GM18909 (cell line): Measurements from ENCODE around the gene ELFN1.

Experiments used
- ATAC-seq: cut with Tn5 transposase; IDR thresholded peaks from one replicate; pipeline ENCODE4 v1.9.1; 2021; ENCODE audit warnings: mild to moderate bottlenecking; ENCODE audit not compliant: unreplicated experiment, poor library complexity

Gene ELFN1

GRCh38 chr7:1669954-1670893, at the start of gene ELFN1:
Gene ELFN1 (plus strand): TSS chr7:1670277. CDS start chr7:1744597, 74,320 bp downstream.
- no peak for ATAC-seq

GRCh38 chr7:1620835-1621234, 49.2 kb upstream of the ELFN1 start:
- ATAC-seq, result no peak

- ATAC-seq, result no peak
Observed at GRCh38 chr7:1621718-1622117, 48.4 kb upstream of the ELFN1 start.

DNA sequence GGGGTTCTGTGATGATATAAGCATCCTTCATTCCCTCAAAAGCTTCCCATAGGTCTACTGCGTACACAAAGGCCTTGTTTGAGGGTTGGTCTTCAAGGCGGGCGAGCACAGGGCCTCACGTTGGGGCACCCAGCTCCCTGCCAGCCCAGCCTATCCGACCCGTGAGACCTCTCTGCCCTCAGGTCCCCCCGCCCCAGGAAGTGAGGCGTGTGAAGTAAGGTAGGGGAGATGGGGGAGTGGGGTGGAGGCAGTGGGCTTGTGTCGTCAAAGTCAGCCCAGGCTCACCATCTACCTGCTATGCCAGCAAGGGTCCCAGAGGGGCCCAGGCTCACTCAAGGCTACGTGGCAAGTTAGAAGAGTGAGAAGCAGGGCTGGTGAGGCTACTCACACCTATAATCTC, 47.6 kb upstream of the ELFN1 start:
- ATAC-seq, result no peak

- ATAC-seq, result no peak
Observed at GRCh38 chr7:1623810-1624209, 46.3 kb upstream of the ELFN1 start.

GRCh38 chr7:1624999-1625927, 44.8 kb upstream of the ELFN1 start:
- no peak for ATAC-seq

DNA sequence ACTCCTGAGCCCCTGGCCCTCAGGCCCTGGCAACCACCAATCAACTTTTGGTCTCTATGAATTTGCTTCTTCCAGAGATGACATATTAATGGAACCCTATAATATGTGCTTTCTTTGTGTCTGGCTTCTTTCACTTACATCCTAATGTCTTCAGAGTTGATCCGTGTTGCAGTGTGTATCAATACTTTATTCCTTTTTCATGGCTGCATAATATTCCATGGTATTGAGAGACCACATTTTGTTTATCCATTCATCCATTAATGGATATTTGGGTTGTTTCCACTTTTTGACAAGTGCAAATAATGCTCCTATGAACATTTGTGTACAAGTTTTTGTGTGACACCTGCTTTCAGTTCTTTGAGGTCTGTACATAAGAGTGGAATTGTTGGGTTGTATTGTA, 43.3 kb upstream of the ELFN1 start:
- no peak for ATAC-seq

DNA sequence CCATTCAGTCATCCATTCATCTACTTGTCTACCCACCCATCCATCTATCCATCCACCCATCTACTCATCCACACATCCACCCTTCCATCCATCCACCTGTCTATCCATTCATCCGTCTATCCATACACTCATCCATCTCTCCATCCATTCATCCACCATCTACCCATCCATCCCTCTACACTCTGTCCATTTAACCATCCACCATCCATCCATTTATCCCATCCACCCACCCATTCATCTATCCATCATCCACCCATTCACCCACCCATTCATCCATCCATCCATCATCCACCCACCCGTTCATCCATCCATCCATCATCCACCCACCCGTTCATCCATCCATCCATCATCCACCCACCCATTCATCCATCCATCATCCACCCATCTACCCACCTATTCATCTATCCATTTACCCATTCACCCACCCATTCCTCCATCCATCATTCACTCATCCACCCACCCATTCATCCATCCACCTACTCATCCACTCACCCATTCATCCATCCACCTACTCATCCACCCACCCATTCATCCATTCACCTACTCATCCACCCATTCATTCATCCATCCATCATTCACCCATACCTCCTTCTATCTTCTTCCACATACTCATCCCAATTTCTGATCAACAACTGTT, 39.3 kb upstream of the ELFN1 start:
- no peak for ATAC-seq

- ATAC-seq, result no peak
Observed at GRCh38 chr7:1631678-1632077, 38.4 kb upstream of the ELFN1 start.

DNA sequence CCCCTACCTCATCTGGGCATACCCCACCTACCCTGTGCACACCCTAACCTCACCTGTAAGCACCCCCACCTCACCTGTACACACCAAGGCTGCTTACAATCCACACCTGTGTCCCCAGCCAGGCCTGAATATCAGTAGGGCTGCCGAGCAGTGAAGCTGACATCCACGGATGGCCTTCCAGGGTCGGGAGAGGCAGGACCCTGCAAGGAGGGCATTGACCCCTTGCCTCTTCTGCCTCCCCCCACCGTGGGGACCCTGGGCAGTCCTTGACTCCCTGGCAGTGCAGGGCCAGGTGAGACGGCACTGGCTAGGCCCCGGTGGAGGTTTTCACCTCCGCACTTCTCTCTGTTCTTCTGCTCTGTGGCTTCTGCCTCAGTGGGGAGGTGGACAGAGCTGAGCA, 37.6 kb upstream of the ELFN1 start:
- ATAC-seq, result no peak

GRCh38 chr7:1632916-1633785, 36.9 kb upstream of the ELFN1 start:
- ATAC-seq, result no peak

DNA sequence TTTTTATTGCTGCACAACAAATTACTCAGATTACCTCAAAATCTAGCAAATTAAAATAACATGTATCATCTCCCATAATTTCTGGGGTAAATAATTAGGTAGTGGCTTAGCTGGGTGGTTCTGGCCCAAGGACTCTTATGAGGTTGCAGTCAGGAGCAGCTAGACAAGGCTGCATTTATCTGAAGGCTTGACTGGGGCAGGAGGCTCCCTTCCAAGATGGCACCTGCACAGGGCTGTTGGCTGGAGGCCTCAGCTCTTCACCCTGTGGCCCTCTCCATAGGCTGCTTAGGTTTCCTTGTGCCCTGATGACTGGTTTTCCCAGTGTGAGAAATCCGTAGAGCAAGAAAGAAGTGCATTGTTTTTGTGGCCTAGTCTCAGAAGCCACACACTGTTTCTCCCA, 34.7 kb upstream of the ELFN1 start:
- ATAC-seq, result no peak

DNA sequence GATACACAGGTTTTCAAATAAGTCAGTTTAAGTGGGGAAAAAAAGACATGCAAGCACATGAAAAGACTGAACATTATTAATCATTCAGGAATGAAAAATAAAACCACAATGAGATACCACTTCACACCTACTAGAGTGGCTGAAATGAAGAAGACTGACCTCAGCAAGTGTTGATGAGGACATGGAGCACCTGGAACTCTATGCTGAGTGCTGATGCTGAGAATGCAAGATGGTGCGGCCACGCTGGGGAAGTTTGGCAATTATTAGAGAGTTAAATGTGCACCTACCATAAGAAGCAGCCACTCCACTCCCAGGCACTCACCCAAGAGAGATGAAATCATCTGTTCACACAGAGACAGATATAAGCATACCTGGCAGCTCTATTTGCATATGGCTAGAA, 32.9 kb upstream of the ELFN1 start:
- ATAC-seq, result no peak

DNA sequence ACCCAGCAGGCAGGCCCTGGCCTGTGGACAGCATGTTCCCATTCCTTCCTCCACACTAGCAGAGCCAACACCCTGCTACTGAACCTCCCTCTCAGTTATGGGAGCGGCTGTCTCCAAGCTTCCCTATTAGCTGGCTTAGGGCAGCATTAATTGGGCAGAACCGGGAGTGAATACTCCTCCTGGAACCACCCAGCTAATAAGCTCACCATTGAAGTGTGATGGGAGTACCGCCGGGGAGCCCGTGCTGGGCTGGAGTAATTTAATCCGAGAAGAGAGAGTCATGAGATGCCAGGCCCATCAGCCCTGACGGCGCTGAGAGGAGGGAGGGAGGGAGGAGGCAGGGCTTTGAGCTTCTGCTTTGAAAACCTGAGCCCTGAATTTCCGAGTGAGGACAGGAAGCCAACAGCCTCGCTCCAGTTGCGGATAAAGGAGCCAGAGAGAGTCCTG, 31.8 kb upstream of the ELFN1 start:
- no peak for ATAC-seq

DNA sequence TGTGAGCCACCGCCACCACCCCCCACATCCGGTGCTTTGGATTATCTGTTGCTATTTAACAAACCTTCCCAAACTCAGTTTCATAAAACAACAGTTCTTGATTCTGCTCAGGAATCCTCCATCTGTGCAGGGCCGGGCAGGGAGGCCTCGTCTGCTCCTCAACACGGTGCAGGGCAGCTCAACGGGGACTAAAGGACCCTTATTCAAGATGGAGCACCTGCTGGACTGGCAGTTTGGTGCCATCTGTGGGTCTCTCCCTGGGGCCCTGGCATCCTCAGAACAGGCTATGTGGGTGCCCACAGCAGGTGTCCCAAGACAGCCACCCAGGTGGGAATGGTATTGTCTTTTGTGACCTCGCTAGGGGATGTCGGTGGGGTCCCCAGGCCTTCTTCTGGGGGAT, 31.0 kb upstream of the ELFN1 start:
- ATAC-seq, result no peak

- ATAC-seq, result no peak
Observed at GRCh38 chr7:1639532-1640175, 30.4 kb upstream of the ELFN1 start.

- ATAC-seq, result no peak
Observed at GRCh38 chr7:1640376-1641172, 29.5 kb upstream of the ELFN1 start.

DNA sequence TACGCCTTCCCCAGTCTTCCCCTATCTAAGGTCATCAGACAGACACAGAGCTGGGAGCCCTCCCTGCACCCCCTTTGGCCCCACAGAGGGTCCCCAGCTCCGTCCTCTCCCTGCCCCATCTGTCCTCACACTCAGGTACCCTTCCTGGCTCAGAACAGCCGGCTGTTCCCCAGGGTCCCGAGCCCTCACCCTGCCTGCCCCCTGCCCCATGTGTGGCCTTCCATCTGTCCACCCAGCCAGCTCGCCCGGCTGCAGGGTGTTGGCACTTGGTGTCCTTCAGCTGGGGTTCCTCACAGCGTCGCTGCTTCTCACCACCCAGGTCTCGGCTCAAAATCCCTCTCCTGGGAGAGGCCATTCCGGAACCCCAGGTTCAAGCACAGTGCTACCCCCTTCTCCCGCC, 28.9 kb upstream of the ELFN1 start:
- no peak for ATAC-seq
